ENCODE data around the gene TTC34.

GRCh38 chr1:2810281-2810680 is 8.8 kb upstream of the TTC34 start:
- no peak for TF ChIP-seq MXI1 (IDR thresholded peaks at IDR 0.05; ENCODE audit: borderline replicate concordance, low read depth, low read length)
- no peak for TF ChIP-seq CTCF (CRISPR knock-in tag; IDR thresholded peaks at IDR 0.05)
- no peak for TF ChIP-seq HOMEZ (CRISPR knock-in tag; IDR thresholded peaks at IDR 0.05; ENCODE audit: low read depth)
- TF ChIP-seq HIVEP1 (CRISPR knock-in tag; IDR thresholded peaks at IDR 0.05), result no peak
- no peak for TF ChIP-seq TCF7 (IDR thresholded peaks at IDR 0.05; ENCODE audit: low read depth)
- TF ChIP-seq PRDM10 (CRISPR knock-in tag; IDR thresholded peaks at IDR 0.05; ENCODE audit: low read depth), result no peak
- TF ChIP-seq ZBTB20 (CRISPR knock-in tag; IDR thresholded peaks at IDR 0.05; ENCODE audit: borderline replicate concordance, low read depth), result no peak
- no peak for TF ChIP-seq HDAC2 (CRISPR knock-in tag; IDR thresholded peaks at IDR 0.05)
- TF ChIP-seq ZNF337 (CRISPR knock-in tag; IDR thresholded peaks at IDR 0.05; ENCODE audit: borderline replicate concordance, low read depth), result no peak
- no peak for TF ChIP-seq SNRNP70 (IDR thresholded peaks at IDR 0.05; ENCODE audit: low read depth, low read length)

Measured in HepG2 (cell line).